Activated naive CD8-positive, alpha-beta T cell treated with anti-CD3 and anti-CD28 coated beads, Interleukin-2, amount 10 ng/mL, durations not matched to agents 7 days and 5 days (primary cell): ENCODE measurements around the gene PIK3IP1. TPM values are rescaled to one million over a fixed set of nuclear protein-coding genes. Genes with fewer than 3 reads are reported as not detected.
A peak's percentile ranks its signal among the peaks of the same experiment; 100 is the strongest.
"Not testable (repeated sequence)": the region's sequence is repeated elsewhere in the genome, so short reads cannot be mapped to it uniquely, and the experiment has no call there.

Experiments
- ATAC-seq: fragments of 150-1000 bp; cut with Tn5 transposase; one replicate; pipeline ENCODE4 v1.10.0; 2021; ENCODE audit warnings: low read depth, moderate library complexity
- POLR2A ChIA-PET: fragments of 350-600 bp; sonication (Branson Sonifier 250); formaldehyde crosslinking; loops from one replicate; lab custom pipeline; 2021; ENCODE audit warnings: antibody characterized with exemption; lab: Charles Lee
- DNase-seq: peaks from one replicate; pipeline ENCODE4 v3.0.0; 2021
- H3K27ac Mint-ChIP-seq: one replicate; pipeline ENCODE4 v1.8.0; 2022; ENCODE audit warnings: mild to moderate bottlenecking, mixed read lengths
- H3K27me3 Mint-ChIP-seq: one replicate; pipeline ENCODE4 v1.8.0; 2022; ENCODE audit warnings: mild to moderate bottlenecking, moderate library complexity, mixed read lengths
- H3K36me3 Mint-ChIP-seq: one replicate; pipeline ENCODE4 v1.8.0; 2021; ENCODE audit warnings: mild to moderate bottlenecking, mixed read lengths
- H3K4me1 Mint-ChIP-seq: one replicate; pipeline ENCODE4 v1.8.0; 2021; ENCODE audit warnings: mixed read lengths
- H3K4me3 Mint-ChIP-seq: one replicate; pipeline ENCODE4 v1.8.0; 2022; ENCODE audit warnings: mild to moderate bottlenecking, moderate library complexity, mixed read lengths
- H3K9me3 Mint-ChIP-seq: one replicate; pipeline ENCODE4 v1.8.0; 2021; ENCODE audit warnings: mixed read lengths
- total RNA-seq, 2 experiments: library from RNA; stranded (reverse); gene quantifications; one replicate each; pipeline ENCODE4 v1.2.3, GENCODE V29; 2021

The PIK3IP1 gene
- total RNA-seq, 2 experiments from 2014 or later, result 110 to 125 TPM

GRCh38 chr22:31328544-31328960 lies 36.3 kb upstream of the PIK3IP1 start:
- Mint-ChIP-seq H3K4me1 (peaks cover 14% of the 10 kb centered on the region), H3K4me3 (no peak overlapping the region), H3K9me3 (no peaks in the 10 kb centered on the region), H3K36me3 (peaks cover 24% of the 10 kb centered on the region), H3K27ac (no peak overlapping the region), H3K27me3 (no peaks in the 10 kb centered on the region)
- ATAC-seq, result no peak
- no peak for DNase-seq
- POLR2A ChIA-PET, result no interaction called here

GRCh38 chr22:31327806-31328543 lies 35.7 kb upstream of the PIK3IP1 start:
- no peak for DNase-seq
- ATAC-seq, result no peak
- H3K27ac Mint-ChIP-seq, result no peak overlapping the region
- POLR2A ChIA-PET, result no interaction called here
- H3K27me3 Mint-ChIP-seq, result no peaks in the 10 kb centered on the region
- peaks cover 14% of the 10 kb centered on the region for H3K4me1 Mint-ChIP-seq
- H3K4me3 Mint-ChIP-seq, result no peak overlapping the region
- H3K36me3 Mint-ChIP-seq, result peaks cover 23% of the 10 kb centered on the region
- H3K9me3 Mint-ChIP-seq, result no peaks in the 10 kb centered on the region

GRCh38 chr22:31326877-31327276 lies 34.6 kb upstream of the PIK3IP1 start:
- Mint-ChIP-seq H3K27me3 (no peaks in the 10 kb centered on the region), H3K9me3 (no peaks in the 10 kb centered on the region), H3K4me1 (peaks cover 11% of the 10 kb centered on the region), H3K36me3 (peaks cover 23% of the 10 kb centered on the region), H3K27ac (no peak overlapping the region), H3K4me3 (no peak overlapping the region)
- DNase-seq (no peak), ATAC-seq (no peak)
- POLR2A ChIA-PET, result interaction anchor here (0.6 kb wide), 1 partner anchor 34 kb away, joined by 3 read pairs; no protein-coding TSS in a partner anchor

- H3K27me3 Mint-ChIP-seq, result no peaks in the 10 kb centered on the region
- H3K36me3 Mint-ChIP-seq, result peaks cover 20% of the 10 kb centered on the region
- POLR2A ChIA-PET, result interaction anchor here (0.6 to 1.2 kb wide), 4 partner anchors 23 to 1104 kb away, joined by 3 to 6 read pairs (median 3); partner anchors contain the start of gene PATZ1
- DNase-seq, result no peak
- H3K4me1 Mint-ChIP-seq, result no peaks in the 10 kb centered on the region
- H3K9me3 Mint-ChIP-seq, result no peaks in the 10 kb centered on the region
- no peak overlapping the region for H3K4me3 Mint-ChIP-seq
- no peak for ATAC-seq
- H3K27ac Mint-ChIP-seq, result peak overlapping the region; percentile 14
Measured at GRCh38 chr22:31323578-31324550, 31.6 kb upstream of the PIK3IP1 start.

GRCh38 chr22:31321421-31321820 lies 29.1 kb upstream of the PIK3IP1 start:
- Mint-ChIP-seq H3K9me3 (no peaks in the 10 kb centered on the region), H3K4me1 (no peaks in the 10 kb centered on the region), H3K4me3 (no peak overlapping the region), H3K27me3 (no peaks in the 10 kb centered on the region), H3K27ac (no peak overlapping the region), H3K36me3 (peaks cover 17% of the 10 kb centered on the region)
- no peak for DNase-seq
- POLR2A ChIA-PET, result no interaction called here
- ATAC-seq, result no peak

- POLR2A ChIA-PET, result interaction anchor here (1.1 to 1.9 kb wide), 5 partner anchors 22 to 102 kb away, joined by 3 to 22 read pairs (median 3); partner anchors contain the start of genes LIMK2 and PIK3IP1
Measured at GRCh38 chr22:31314220-31314619, 21.9 kb upstream of the PIK3IP1 start.

GRCh38 chr22:31313366-31314147 lies 21.3 kb upstream of the PIK3IP1 start:
- peaks cover 2% of the 10 kb centered on the region for H3K9me3 Mint-ChIP-seq
- H3K27ac Mint-ChIP-seq, result peak overlapping the region; percentile 55
- peaks cover 6% of the 10 kb centered on the region for H3K4me1 Mint-ChIP-seq
- H3K36me3 Mint-ChIP-seq, result peaks cover 7% of the 10 kb centered on the region
- no peaks in the 10 kb centered on the region for H3K27me3 Mint-ChIP-seq
- H3K4me3 Mint-ChIP-seq, result no peak overlapping the region
- DNase-seq (peak; percentile 58), ATAC-seq (no peak)
- POLR2A ChIA-PET, result interaction anchor here (0.5 to 1.9 kb wide), 5 partner anchors 21 to 78 kb away, joined by 3 to 22 read pairs (median 5); partner anchors contain the start of gene PIK3IP1

More at GRCh38 chr22:31314220-31314619, 21.9 kb upstream of the PIK3IP1 start:
- H3K27ac Mint-ChIP-seq, H3K27me3 Mint-ChIP-seq, H3K4me3 Mint-ChIP-seq, ATAC-seq, H3K9me3 Mint-ChIP-seq, DNase-seq, H3K36me3 Mint-ChIP-seq, H3K4me1 Mint-ChIP-seq: not testable (repeated sequence)

GRCh38 chr22:31308181-31308580 lies 15.9 kb upstream of the PIK3IP1 start:
- Mint-ChIP-seq H3K9me3 (no peaks in the 10 kb centered on the region), H3K27ac (peak overlapping the region; percentile 67), H3K4me3 (peak overlapping the region; percentile 34), H3K36me3 (peaks cover 8% of the 10 kb centered on the region), H3K27me3 (no peaks in the 10 kb centered on the region), H3K4me1 (peaks cover 20% of the 10 kb centered on the region)
- DNase-seq (no peak), ATAC-seq (peak; percentile 40)
- POLR2A ChIA-PET, result interaction anchor here (3.0 to 4.6 kb wide), 2 partner anchors 15 to 18 kb away, joined by 16 to 19 read pairs; partner anchors contain the start of gene PIK3IP1

GRCh38 chr22:31305194-31305593 lies 12.9 kb upstream of the PIK3IP1 start:
- Mint-ChIP-seq H3K36me3 (peaks cover 8% of the 10 kb centered on the region), H3K27me3 (no peaks in the 10 kb centered on the region), H3K4me3 (no peak overlapping the region), H3K27ac (no peak overlapping the region), H3K9me3 (no peaks in the 10 kb centered on the region), H3K4me1 (peaks cover 19% of the 10 kb centered on the region)
- no peak for ATAC-seq
- POLR2A ChIA-PET, result no interaction called here
- no peak for DNase-seq

GRCh38 chr22:31302537-31302936 lies 10.2 kb upstream of the PIK3IP1 start:
- ATAC-seq (no peak), DNase-seq (no peak)
- H3K4me1 Mint-ChIP-seq, result peaks cover 12% of the 10 kb centered on the region
- POLR2A ChIA-PET, result no interaction called here
- H3K4me3 Mint-ChIP-seq, result no peak overlapping the region
- H3K27ac Mint-ChIP-seq, result no peak overlapping the region
- no peaks in the 10 kb centered on the region for H3K9me3 Mint-ChIP-seq
- H3K27me3 Mint-ChIP-seq, result no peaks in the 10 kb centered on the region
- H3K36me3 Mint-ChIP-seq, result peaks cover 6% of the 10 kb centered on the region

- Mint-ChIP-seq H3K9me3 (no peaks in the 10 kb centered on the region), H3K36me3 (peaks cover 6% of the 10 kb centered on the region), H3K4me1 (peaks cover 10% of the 10 kb centered on the region), H3K27me3 (no peaks in the 10 kb centered on the region), H3K27ac (no peak overlapping the region), H3K4me3 (no peak overlapping the region)
- POLR2A ChIA-PET, result interaction anchor here (3.7 kb wide), 1 partner anchor 12 kb away, joined by 16 read pairs; no protein-coding TSS in a partner anchor
- ATAC-seq (no peak), DNase-seq (no peak)
Measured at GRCh38 chr22:31302006-31302405, 9.7 kb upstream of the PIK3IP1 start.

GRCh38 chr22:31300896-31301295 lies 8.6 kb upstream of the PIK3IP1 start:
- DNase-seq (no peak), ATAC-seq (no peak)
- Mint-ChIP-seq H3K36me3 (peaks cover 2% of the 10 kb centered on the region), H3K4me3 (no peak overlapping the region), H3K4me1 (peaks cover 13% of the 10 kb centered on the region), H3K9me3 (no peaks in the 10 kb centered on the region), H3K27me3 (no peaks in the 10 kb centered on the region), H3K27ac (no peak overlapping the region)
- POLR2A ChIA-PET, result interaction anchor here (0.5 to 3.7 kb wide), 2 partner anchors 11 to 71 kb away, joined by 3 to 16 read pairs; no protein-coding TSS in a partner anchor
